ENCODE measurements around the gene GNG4.
"Not testable (repeated sequence)": the region's sequence is repeated elsewhere in the genome, so short reads cannot be mapped to it uniquely, and the experiment has no call there.

The GNG4 gene

DNA sequence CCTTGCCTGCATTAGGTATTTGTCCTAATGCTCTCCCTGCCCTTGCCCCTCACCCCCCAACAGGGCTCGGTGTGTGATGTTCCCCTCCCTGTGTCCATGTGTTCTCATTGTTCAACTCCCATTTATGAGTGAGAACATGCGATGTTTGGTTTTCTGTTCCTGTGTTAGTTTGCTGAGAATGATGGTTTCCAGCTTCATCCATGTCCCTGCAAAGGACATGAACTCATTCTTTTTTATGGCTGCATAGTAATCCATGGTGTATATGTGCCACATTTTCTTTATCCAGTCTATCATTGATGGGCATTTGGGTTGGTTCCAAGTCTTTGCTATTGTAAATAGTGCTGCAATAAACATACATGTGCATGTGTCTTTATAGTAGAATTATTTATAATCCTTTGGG lies 11.0 kb downstream of the GNG4 start:
- not testable (repeated sequence) for H3K4me3 ChIP-seq (ENCODE audit: low read length); H3K27me3 ChIP-seq (ENCODE audit: insufficient read depth, low read length, poor library complexity); H3K36me3 ChIP-seq (ENCODE audit: control insufficient read depth, insufficient read depth, low read length); H2AK5ac ChIP-seq (ENCODE audit: low read length); H3K27ac ChIP-seq (ENCODE audit: low read depth, low read length); H3K79me1 ChIP-seq (ENCODE audit: low read length); H3K23ac ChIP-seq (ENCODE audit: low read length); H3K4ac ChIP-seq (ENCODE audit: low read depth, low read length); H2BK120ac ChIP-seq (ENCODE audit: low read depth, low read length); H3K79me2 ChIP-seq (ENCODE audit: control insufficient read depth, insufficient read depth, low read length); H3K4me2 ChIP-seq (ENCODE audit: low read length); H4K5ac ChIP-seq (ENCODE audit: low read length); H4K8ac ChIP-seq (ENCODE audit: low read depth, low read length); H2BK15ac ChIP-seq (replicated peaks; ENCODE audit: low read depth); H2BK5ac ChIP-seq (ENCODE audit: low read length); H3K9ac ChIP-seq (ENCODE audit: low read length); DNase-seq; H3K56ac ChIP-seq (ENCODE audit: low read length); H3K18ac ChIP-seq (ENCODE audit: low read length)
- WGBS (ENCODE audit: extremely low coverage, insufficient coverage, low lambda C conversion rate): no CpG with 5 or more reads among the region's 2 CpGs
- peaks cover 11% of the 10 kb centered on the region for H3K4me1 ChIP-seq (ENCODE audit: control insufficient read depth, low read depth, low read length)

DNA sequence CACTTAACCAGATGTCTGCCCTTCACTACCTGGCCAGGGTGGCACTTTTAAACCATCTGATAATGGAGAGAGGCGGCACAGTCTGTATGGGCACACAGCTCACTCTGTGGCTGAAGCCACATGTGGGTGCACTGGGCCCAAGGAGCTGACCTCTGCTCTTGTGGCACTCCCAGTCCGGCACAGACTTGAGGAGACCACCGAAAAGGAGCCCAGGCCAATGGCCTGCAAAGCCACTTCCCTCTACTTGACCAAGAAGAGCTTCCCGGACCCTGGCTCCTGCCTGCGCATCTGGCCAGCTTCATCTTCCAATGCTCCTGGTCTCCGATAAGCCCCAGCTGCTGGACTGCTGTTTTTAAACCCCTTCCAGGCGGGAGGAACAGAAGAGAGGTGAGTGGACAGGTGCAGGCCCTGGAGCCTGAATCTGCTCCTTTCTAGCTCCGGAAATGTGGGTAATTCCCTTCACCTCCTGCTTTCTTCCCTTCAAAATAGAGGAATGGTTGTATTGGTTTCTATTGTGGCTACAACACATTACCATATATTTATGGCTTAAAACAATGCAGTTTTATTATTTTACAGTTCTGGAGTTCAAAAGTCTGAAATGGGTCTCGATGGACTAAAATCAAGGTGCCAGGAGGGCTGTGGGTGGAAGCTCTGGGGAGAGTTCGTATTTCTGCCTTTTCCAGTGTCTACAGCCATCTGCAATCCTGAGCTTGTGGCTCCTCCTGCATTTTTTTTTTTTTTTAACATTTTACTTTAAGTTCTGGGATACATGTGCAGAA lies 11.6 kb downstream of the GNG4 start:
- Histone ChIP-seq H2BK15ac (replicated peaks; ENCODE audit: low read depth) (no peak overlapping the region), H3K18ac (ENCODE audit: low read length) (no peak overlapping the region), H3K27ac (ENCODE audit: low read depth, low read length) (no peak overlapping the region), H3K4me2 (ENCODE audit: low read length) (no peak overlapping the region), H3K79me2 (ENCODE audit: control insufficient read depth, insufficient read depth, low read length) (no peaks in the 10 kb centered on the region), H2BK120ac (ENCODE audit: low read depth, low read length) (no peak overlapping the region), H2BK5ac (ENCODE audit: low read length) (no peak overlapping the region), H3K79me1 (ENCODE audit: low read length) (no peaks in the 10 kb centered on the region), H3K4me1 (ENCODE audit: control insufficient read depth, low read depth, low read length) (peaks cover 7% of the 10 kb centered on the region), H3K23ac (ENCODE audit: low read length) (no peak overlapping the region), H4K8ac (ENCODE audit: low read depth, low read length) (no peak overlapping the region), H3K4me3 (ENCODE audit: low read length) (no peak overlapping the region), H2AK5ac (ENCODE audit: low read length) (no peak overlapping the region), H3K9ac (ENCODE audit: low read length) (no peak overlapping the region), H4K5ac (ENCODE audit: low read length) (no peak overlapping the region), H3K27me3 (ENCODE audit: insufficient read depth, low read length, poor library complexity) (no peaks in the 10 kb centered on the region), H3K56ac (ENCODE audit: low read length) (no peak overlapping the region), H3K4ac (ENCODE audit: low read depth, low read length) (no peak overlapping the region), H3K36me3 (ENCODE audit: control insufficient read depth, insufficient read depth, low read length) (no peaks in the 10 kb centered on the region)
- WGBS (ENCODE audit: extremely low coverage, insufficient coverage, low lambda C conversion rate): no CpG with 5 or more reads among the region's 10 CpGs
- DNase-seq: no peak

DNA sequence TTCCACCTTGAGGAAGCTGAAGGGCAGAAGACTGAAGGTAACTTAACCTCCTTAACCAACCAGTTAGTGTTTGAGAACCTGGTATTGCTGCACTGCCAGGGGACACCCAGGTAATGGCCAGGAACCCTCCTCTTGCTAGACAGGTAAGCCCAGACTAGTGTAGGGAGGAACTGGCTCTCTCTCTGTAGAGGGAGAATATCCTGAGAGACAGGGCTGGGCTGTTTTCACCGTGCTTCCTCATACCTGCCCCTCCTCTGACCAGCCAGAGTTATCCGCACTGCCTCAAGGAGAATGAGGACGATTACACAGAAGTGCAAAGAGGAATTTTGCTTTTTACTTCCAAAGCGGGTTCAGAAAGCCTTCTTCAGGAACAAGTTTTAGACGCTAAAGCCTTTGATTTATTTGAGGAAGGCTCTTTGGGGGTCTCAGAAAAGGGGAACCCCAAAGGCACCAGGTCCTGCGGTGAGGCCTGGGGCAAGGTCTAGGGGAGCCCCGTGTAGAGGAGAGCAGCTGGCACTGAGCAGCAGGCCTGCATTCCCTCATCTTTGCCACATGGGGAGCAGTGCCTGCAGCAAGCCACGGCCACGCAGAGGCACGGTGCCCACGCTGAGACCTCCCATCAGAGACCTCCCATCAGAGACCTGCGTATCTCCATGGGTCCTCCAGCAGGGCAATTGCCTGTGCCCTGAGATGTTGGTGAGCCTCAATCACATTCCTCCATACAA lies 13.5 kb downstream of the GNG4 start:
- Histone ChIP-seq H4K8ac (ENCODE audit: low read depth, low read length) (no peak overlapping the region), H3K9ac (ENCODE audit: low read length) (no peak overlapping the region), H3K79me2 (ENCODE audit: control insufficient read depth, insufficient read depth, low read length) (no peaks in the 10 kb centered on the region), H3K4me3 (ENCODE audit: low read length) (no peak overlapping the region), H2BK5ac (ENCODE audit: low read length) (no peak overlapping the region), H3K79me1 (ENCODE audit: low read length) (no peaks in the 10 kb centered on the region), H2AK5ac (ENCODE audit: low read length) (no peak overlapping the region), H3K36me3 (ENCODE audit: control insufficient read depth, insufficient read depth, low read length) (no peaks in the 10 kb centered on the region), H4K5ac (ENCODE audit: low read length) (no peak overlapping the region), H3K27me3 (ENCODE audit: insufficient read depth, low read length, poor library complexity) (no peaks in the 10 kb centered on the region), H3K27ac (ENCODE audit: low read depth, low read length) (no peak overlapping the region), H2BK120ac (ENCODE audit: low read depth, low read length) (no peak overlapping the region), H2BK15ac (replicated peaks; ENCODE audit: low read depth) (no peak overlapping the region), H3K23ac (ENCODE audit: low read length) (no peak overlapping the region), H3K18ac (ENCODE audit: low read length) (no peak overlapping the region), H3K4me1 (ENCODE audit: control insufficient read depth, low read depth, low read length) (no peaks in the 10 kb centered on the region), H3K4ac (ENCODE audit: low read depth, low read length) (no peak overlapping the region), H3K56ac (ENCODE audit: low read length) (no peak overlapping the region), H3K4me2 (ENCODE audit: low read length) (no peak overlapping the region)
- no peak for DNase-seq
- WGBS (ENCODE audit: extremely low coverage, insufficient coverage, low lambda C conversion rate): no CpG with 5 or more reads among the region's 12 CpGs

DNA sequence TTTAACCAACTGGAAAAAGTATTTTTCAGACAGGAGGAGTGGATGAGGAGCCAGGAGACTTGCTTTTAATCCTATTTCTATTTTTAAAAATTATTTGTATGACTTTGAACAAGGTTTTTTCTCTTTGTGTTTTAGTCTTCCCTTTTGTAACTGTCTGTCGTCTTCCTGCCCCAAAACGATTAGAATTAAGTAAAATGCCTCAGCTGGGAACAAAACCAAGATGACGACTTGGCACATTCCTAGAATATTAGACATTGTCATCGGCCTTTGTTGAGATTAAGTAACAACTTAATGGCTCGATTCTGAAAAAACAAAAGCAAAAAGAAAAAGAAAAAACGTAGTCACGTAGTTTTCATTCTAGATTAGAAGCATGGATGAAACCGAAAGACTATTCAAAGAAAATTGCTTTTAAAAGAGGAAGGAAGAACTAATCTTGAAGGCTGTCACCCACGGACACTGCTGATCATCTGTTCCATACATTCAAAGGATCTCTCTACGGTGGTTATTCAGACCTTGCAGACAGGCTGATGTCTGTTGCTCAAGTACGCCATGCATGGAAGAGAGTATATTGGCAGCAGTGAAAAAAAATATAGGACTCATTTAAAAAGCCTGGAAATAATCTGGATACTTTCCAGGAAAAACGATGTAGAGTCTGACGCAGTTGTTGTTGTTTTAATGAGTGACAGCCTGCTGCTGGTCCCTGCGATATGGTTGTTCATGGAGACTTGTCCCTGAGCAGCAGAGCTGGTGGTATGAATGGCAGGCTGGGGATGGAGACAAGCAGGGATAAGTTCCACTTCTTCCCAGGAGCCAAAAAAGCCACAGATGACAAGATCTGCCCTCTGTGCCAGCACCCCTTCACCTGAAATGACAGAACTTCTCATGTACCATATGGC lies 16.8 kb downstream of the GNG4 start:
- no peak overlapping the region for H3K4me3 ChIP-seq (ENCODE audit: low read length)
- no peak overlapping the region for H3K27ac ChIP-seq (ENCODE audit: low read depth, low read length)

DNA sequence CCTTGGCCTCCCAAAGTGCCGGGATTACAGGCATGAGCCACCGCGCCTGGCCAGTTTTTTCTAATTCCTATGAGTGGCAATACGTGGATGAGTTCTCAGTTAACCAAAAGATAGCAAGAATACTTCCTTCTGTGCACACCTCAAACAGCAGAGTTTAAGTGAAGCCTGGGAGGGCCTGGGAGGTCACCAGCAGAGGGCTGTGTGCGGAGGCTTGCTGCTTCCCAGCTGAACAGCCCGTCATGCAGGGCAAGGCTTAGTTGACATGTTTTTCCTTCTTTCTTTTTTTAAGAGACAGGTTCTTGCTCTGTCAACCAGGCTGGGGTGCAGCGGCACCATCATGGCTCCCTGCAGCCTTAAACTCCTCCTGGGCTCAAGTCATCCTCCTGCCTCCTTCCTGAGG lies 17.8 kb downstream of the GNG4 start:
- Histone ChIP-seq H3K4me1 (ENCODE audit: control insufficient read depth, low read depth, low read length) (no peaks in the 10 kb centered on the region), H3K23ac (ENCODE audit: low read length) (no peak overlapping the region), H4K8ac (ENCODE audit: low read depth, low read length) (no peak overlapping the region), H2BK120ac (ENCODE audit: low read depth, low read length) (no peak overlapping the region), H3K27ac (ENCODE audit: low read depth, low read length) (no peak overlapping the region), H4K5ac (ENCODE audit: low read length) (no peak overlapping the region), H3K79me1 (ENCODE audit: low read length) (no peaks in the 10 kb centered on the region), H3K4me2 (ENCODE audit: low read length) (no peak overlapping the region), H3K36me3 (ENCODE audit: control insufficient read depth, insufficient read depth, low read length) (no peaks in the 10 kb centered on the region), H2AK5ac (ENCODE audit: low read length) (no peak overlapping the region), H3K4ac (ENCODE audit: low read depth, low read length) (no peak overlapping the region), H3K9ac (ENCODE audit: low read length) (no peak overlapping the region), H3K18ac (ENCODE audit: low read length) (no peak overlapping the region), H3K4me3 (ENCODE audit: low read length) (no peak overlapping the region), H3K56ac (ENCODE audit: low read length) (peak overlapping the region; percentile 0), H3K79me2 (ENCODE audit: control insufficient read depth, insufficient read depth, low read length) (no peaks in the 10 kb centered on the region), H2BK5ac (ENCODE audit: low read length) (no peak overlapping the region), H2BK15ac (replicated peaks; ENCODE audit: low read depth) (no peak overlapping the region), H3K27me3 (ENCODE audit: insufficient read depth, low read length, poor library complexity) (no peaks in the 10 kb centered on the region)
- no CpG with 5 or more reads among the region's 7 CpGs for WGBS (ENCODE audit: extremely low coverage, insufficient coverage, low lambda C conversion rate)
- peak; percentile 38 for DNase-seq

More for the DNA sequence above, 16.8 kb downstream of the GNG4 start:
- no peak overlapping the region for H3K23ac ChIP-seq (ENCODE audit: low read length)
- no peaks in the 10 kb centered on the region for H3K4me1 ChIP-seq (ENCODE audit: control insufficient read depth, low read depth, low read length)
- no peak overlapping the region for H4K8ac ChIP-seq (ENCODE audit: low read depth, low read length)
- no peak overlapping the region for H3K4ac ChIP-seq (ENCODE audit: low read depth, low read length)
- no peaks in the 10 kb centered on the region for H3K79me2 ChIP-seq (ENCODE audit: control insufficient read depth, insufficient read depth, low read length)
- no peak overlapping the region for H2BK120ac ChIP-seq (ENCODE audit: low read depth, low read length)
- H3K18ac ChIP-seq (ENCODE audit: low read length): no peak overlapping the region
- H3K79me1 ChIP-seq (ENCODE audit: low read length): no peaks in the 10 kb centered on the region
- no peak overlapping the region for H3K9ac ChIP-seq (ENCODE audit: low read length)
- H3K56ac ChIP-seq (ENCODE audit: low read length): no peak overlapping the region
- H2BK5ac ChIP-seq (ENCODE audit: low read length): no peak overlapping the region
- no peak for DNase-seq
- no peaks in the 10 kb centered on the region for H3K36me3 ChIP-seq (ENCODE audit: control insufficient read depth, insufficient read depth, low read length)
- no peaks in the 10 kb centered on the region for H3K27me3 ChIP-seq (ENCODE audit: insufficient read depth, low read length, poor library complexity)
- no peak overlapping the region for H4K5ac ChIP-seq (ENCODE audit: low read length)
- no peak overlapping the region for H3K4me2 ChIP-seq (ENCODE audit: low read length)
- H2AK5ac ChIP-seq (ENCODE audit: low read length): no peak overlapping the region
- no peak overlapping the region for H2BK15ac ChIP-seq (replicated peaks; ENCODE audit: low read depth)
- whole genome bisulfite sequencing (ENCODE audit: extremely low coverage, insufficient coverage, low lambda C conversion rate): no CpG with 5 or more reads among the region's 14 CpGs
